Nephron (organoid): ENCODE data around the gene PRSS21.

Experiments
- H3K27ac Mint-ChIP-seq, 3 experiments: 2 replicates each; pipeline ENCODE4 v1.8.0; 2020; ENCODE audit warnings: mixed read lengths in 3 of 3, mild to moderate bottlenecking in 2 of 3, moderate library complexity in 1 of 3
- H3K27me3 Mint-ChIP-seq: 2 replicates; pipeline ENCODE4 v1.8.0; 2021; ENCODE audit warnings: low read depth, mild to moderate bottlenecking, moderate library complexity, mixed read lengths
- H3K36me3 Mint-ChIP-seq: 2 replicates; pipeline ENCODE4 v1.8.0; 2020; ENCODE audit warnings: low read depth, mixed read lengths
- H3K4me1 Mint-ChIP-seq: 2 replicates; pipeline ENCODE4 v1.8.0; 2020; ENCODE audit warnings: mixed read lengths
- H3K4me3 Mint-ChIP-seq, 3 experiments: 2 replicates each; pipeline ENCODE4 v1.8.0; 2020; ENCODE audit warnings: mild to moderate bottlenecking in 3 of 3, mixed read lengths in 3 of 3, moderate library complexity in 2 of 3
- H3K9me3 Mint-ChIP-seq: 2 replicates; pipeline ENCODE4 v1.8.0; 2020; ENCODE audit warnings: mixed read lengths
- TF ChIP-seq, protein P1 (sequence below), 3 experiments: fragments of 200-600 bp; sonication (generic); IDR thresholded peaks; one replicate each; pipeline ENCODE4 v1.5.0; 2021; ENCODE audit warnings: antibody characterized with exemption in 3 of 3; ENCODE audit not compliant: unreplicated experiment in 3 of 3

Gene PRSS21

DNA sequence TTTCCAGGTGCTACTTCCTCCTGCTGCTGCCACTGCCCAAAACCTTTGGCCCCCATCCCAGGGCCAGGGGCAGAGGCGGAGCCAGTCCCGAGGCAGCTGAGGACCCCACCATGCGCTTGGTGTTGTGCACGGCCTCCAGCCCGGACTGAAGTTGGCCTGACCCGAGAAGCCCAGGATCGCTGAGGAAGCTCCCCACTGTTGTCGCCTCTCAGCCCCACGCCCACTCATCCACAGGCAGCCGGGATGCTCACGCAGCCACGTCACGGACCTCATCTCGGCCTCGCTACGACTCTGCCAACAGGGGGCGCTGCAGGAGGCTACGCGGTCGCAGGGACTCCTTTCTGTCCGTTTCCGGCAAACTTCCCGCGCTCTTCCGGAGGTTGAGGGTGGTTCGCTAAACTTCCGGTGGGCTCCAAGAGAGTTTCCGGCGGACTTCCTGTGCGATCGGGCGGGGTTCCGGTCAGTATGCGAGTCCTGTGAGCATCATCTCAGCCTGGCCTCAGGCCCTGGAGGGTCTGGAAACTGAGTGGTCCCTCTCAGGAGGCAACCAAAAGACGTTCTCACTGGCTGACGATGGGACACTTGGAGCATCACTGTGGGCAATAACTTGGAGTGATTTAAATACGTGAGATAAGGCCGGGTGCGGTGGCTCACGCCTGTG, 25.4 kb downstream of the PRSS21 start:
- TF ChIP-seq, protein P1, sequence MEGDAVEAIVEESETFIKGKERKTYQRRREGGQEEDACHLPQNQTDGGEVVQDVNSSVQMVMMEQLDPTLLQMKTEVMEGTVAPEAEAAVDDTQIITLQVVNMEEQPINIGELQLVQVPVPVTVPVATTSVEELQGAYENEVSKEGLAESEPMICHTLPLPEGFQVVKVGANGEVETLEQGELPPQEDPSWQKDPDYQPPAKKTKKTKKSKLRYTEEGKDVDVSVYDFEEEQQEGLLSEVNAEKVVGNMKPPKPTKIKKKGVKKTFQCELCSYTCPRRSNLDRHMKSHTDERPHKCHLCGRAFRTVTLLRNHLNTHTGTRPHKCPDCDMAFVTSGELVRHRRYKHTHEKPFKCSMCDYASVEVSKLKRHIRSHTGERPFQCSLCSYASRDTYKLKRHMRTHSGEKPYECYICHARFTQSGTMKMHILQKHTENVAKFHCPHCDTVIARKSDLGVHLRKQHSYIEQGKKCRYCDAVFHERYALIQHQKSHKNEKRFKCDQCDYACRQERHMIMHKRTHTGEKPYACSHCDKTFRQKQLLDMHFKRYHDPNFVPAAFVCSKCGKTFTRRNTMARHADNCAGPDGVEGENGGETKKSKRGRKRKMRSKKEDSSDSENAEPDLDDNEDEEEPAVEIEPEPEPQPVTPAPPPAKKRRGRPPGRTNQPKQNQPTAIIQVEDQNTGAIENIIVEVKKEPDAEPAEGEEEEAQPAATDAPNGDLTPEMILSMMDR (IDR thresholded peaks at IDR 0.05; ENCODE audit: unreplicated experiment in 3 of 3) = peak; percentile 22 to 37 (median 22)
- Mint-ChIP-seq H3K4me3 (peak overlapping the region in 1 of 3 experiments; percentile 32), H3K27me3 (peaks cover 34% of the 10 kb centered on the region), H3K27ac (no peak overlapping the region), H3K36me3 (no peaks in the 10 kb centered on the region), H3K9me3 (no peaks in the 10 kb centered on the region), H3K4me1 (no peaks in the 10 kb centered on the region)

DNA sequence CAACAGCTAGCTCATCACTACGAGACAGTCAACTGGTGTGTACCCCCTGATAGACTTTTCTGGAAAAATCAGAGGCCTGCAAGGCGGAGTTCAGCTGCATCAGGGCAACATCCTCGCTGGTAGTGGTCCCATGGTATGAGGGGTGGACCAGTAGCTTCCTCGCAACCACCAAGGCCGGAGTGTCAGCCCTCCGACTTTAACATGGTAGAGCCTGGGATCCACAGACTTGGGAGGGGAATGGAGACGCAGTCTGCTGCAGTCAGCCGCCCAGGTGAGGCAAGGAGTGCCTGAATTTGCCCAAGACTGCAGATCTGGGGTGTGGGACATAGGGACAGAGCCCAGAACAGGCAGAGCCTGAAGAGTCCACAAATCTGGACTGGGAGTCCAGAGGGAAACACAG, 26.5 kb downstream of the PRSS21 start:
- Mint-ChIP-seq H3K4me3 (no peak overlapping the region), H3K4me1 (no peaks in the 10 kb centered on the region), H3K27me3 (peaks cover 28% of the 10 kb centered on the region), H3K27ac (no peak overlapping the region), H3K9me3 (no peaks in the 10 kb centered on the region), H3K36me3 (no peaks in the 10 kb centered on the region)
- TF ChIP-seq, protein P1 (IDR thresholded peaks at IDR 0.05; ENCODE audit: unreplicated experiment in 3 of 3) = no peak

DNA sequence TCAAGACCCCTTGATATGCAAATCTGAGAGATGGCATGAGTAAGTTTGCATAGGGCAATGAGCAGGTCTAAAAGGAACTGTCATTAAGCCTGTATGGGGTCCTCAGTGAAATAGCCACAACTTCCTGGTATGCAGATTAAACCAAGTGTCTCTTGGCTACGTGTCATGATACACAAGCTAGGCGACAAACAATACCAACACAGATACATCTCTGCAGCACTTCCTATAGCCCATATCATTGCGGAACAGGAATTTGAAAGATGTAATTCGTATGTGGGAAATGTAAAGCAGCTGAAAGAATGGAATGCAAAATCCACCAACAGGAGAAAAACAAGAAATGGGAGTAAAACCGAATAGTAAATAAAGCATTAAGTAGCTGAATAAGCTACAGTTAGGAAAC, 28.1 kb downstream of the PRSS21 start:
- TF ChIP-seq, protein P1 (IDR thresholded peaks at IDR 0.05; ENCODE audit: unreplicated experiment in 3 of 3) = no peak
- Mint-ChIP-seq H3K27ac (no peak overlapping the region), H3K36me3 (no peaks in the 10 kb centered on the region), H3K4me3 (no peak overlapping the region), H3K9me3 (no peaks in the 10 kb centered on the region), H3K27me3 (peaks cover 38% of the 10 kb centered on the region), H3K4me1 (no peaks in the 10 kb centered on the region)

DNA sequence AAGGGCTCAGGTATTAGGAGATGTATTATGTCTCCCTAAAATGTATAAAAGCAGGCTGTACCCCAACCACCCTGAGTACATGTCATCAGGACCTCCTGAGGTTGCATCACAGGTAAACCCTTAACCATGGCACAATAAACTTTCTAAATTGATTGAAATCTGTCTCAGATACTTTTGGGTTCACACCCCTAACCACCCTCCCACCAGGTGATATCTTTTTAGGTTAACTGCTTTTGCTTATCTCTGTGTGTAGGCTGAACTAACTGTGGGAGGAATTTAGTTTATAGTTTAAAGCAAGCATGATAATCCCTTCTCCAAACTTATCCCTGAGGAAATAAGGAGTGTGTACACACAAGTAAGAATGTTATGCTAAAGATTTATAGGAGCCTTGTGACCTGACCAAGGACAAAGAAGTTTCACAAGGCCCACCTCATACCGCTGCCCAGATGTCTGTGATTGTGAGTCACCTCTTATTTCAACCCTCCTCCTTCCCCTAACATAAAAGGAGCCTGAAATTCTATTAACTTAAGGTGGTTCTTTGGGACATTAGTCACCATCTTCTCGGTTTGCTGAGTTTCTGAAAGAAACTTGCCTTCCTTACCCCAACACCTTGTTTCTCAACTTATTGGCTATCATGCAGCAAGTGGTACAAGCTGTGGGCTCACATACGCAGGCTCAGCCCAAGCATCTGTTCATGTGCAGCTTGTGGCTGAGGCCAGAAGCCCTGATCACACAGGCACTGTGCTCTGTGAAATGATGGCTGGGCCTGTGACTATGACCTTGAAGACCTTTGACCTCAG, 29.7 kb downstream of the PRSS21 start:
- H3K4me1 Mint-ChIP-seq = no peaks in the 10 kb centered on the region
- TF ChIP-seq, protein P1 (IDR thresholded peaks at IDR 0.05; ENCODE audit: unreplicated experiment in 3 of 3) = no peak

DNA sequence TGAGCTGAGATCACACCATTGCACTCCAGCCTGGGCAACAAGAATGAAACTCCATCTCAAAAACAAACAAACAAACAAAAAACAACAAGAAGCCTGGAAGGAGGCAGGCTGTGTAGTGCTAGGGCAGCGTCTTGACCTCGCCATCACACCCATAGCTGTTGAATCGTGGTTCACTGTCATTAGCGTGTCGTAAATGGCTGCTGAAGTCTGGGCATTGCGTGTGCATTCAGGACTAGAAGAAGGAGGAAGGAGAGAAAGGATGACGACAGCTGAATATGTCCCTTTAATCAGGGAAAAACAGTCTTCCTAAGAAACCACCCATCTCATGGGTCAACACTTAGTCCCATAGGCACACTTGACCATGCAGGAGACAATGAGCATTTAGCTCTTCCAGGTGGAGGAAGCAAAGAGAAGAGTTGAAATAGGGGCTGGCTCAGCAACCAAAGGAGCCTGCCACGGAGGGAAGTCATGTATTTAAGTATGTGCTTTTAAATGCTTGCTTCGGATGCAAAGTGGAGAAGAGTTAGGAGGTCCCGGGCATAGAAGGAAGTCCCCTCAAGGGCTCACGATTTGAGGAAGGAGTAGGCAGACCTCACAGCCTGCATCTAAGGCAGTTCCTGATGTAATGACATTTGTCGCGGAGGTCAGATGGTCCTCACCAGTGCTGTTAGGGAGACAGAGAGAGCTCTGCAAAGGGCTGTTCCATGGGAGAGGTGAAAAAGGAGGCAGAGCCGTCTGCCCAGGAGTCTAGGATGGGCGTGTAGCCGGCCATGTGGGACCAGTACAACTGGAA, 32.1 kb downstream of the PRSS21 start:
- H3K27me3 Mint-ChIP-seq = peaks cover 33% of the 10 kb centered on the region
- H3K36me3 Mint-ChIP-seq = no peaks in the 10 kb centered on the region
- H3K27ac Mint-ChIP-seq = no peak overlapping the region
- no peak overlapping the region for H3K4me3 Mint-ChIP-seq
- peaks cover 3% of the 10 kb centered on the region for H3K9me3 Mint-ChIP-seq
- TF ChIP-seq, protein P1 (IDR thresholded peaks at IDR 0.05; ENCODE audit: unreplicated experiment in 3 of 3) = no peak
- no peaks in the 10 kb centered on the region for H3K4me1 Mint-ChIP-seq

More for the DNA sequence above, 29.7 kb downstream of the PRSS21 start:
- Mint-ChIP-seq H3K36me3 (no peaks in the 10 kb centered on the region), H3K27ac (no peak overlapping the region), H3K9me3 (no peaks in the 10 kb centered on the region), H3K27me3 (peaks cover 37% of the 10 kb centered on the region), H3K4me3 (no peak overlapping the region)
